ENCODE measurements around the gene EXD3.

Gene EXD3

GRCh38 chr9:137432687-137433348 lies 9.9 kb upstream of the EXD3 start:
- no peak for DNase-seq (ENCODE audit: low read depth)

GRCh38 chr9:137431416-137431931 lies 8.5 kb upstream of the EXD3 start:
- DNase-seq (ENCODE audit: low read depth): no peak

DNA sequence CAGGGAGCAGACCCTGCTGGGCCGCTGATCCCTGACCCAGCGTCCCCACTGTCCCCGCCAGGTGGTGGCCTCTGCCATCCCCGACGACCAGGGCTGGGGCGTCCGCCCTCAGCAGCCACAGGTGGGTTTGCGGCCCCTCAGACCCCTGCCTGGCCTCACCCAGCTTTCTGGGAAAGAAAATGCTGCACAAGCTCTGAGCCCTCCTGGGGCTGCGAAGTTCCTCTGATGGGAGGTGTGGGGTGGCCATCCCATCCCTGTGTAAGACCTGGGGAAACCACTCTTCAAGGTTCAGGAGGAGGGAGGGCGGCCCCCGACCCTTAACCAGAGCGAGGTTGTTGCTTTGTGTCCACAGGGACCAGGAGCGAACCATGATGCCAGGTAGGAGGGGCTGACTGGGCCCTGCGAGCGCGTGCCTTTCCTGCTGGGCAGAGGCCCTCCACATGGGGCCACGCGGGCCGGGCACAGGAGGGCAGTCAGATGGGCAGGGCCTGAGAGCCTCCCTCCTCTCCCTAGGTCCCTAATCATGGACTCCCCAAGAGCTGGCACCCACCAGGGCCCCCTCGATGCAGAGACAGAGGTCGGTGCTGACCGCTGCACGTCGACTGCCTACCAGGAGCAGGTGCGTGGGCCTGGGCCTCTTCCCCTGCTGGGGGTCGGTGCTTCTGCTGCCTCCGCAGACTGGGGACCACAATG lies 7.9 kb upstream of the EXD3 start:
- DNase-seq (ENCODE audit: low read depth): no peak

GRCh38 chr9:137429974-137430722 lies 7.2 kb upstream of the EXD3 start:
- no peak for DNase-seq (ENCODE audit: low read depth)

- DNase-seq (ENCODE audit: low read depth): no peak
Measured at GRCh38 chr9:137429546-137429890, 6.6 kb upstream of the EXD3 start.

DNA sequence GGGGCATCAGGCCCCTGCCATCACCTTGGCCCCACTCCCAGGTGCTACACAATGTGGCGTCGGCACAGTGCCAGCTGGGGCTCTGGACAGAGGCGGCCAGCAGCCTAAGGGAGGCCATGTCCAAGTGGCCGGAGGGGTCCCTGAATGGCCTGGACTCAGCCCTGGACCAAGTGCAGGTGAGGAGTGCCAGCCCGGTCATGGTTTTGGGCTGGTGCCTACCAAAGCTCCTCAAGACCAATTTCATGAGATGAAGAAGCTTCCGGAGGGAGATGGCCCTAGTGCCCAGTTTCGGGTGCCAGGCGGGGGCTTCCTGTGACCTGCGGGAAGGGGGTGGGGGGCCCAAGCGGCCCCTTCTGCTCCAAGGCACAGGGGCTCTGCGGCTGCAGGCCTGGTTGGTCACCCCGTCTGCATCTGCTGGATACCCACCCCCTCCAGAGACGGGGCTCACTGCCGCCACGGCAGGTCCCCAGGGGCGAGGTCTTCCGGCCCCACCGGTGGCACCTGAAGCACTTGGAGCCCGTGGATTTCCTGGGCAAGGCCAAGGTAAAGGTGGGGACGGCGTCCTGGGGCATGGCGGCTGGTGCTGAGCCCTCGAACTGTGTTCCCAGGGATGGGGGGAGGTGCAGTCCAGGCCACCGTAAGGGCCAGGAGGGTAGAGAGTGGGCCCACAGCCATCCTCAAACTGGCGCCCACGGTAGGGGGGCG lies 6.0 kb upstream of the EXD3 start:
- no peak for DNase-seq (ENCODE audit: low read depth)

DNA sequence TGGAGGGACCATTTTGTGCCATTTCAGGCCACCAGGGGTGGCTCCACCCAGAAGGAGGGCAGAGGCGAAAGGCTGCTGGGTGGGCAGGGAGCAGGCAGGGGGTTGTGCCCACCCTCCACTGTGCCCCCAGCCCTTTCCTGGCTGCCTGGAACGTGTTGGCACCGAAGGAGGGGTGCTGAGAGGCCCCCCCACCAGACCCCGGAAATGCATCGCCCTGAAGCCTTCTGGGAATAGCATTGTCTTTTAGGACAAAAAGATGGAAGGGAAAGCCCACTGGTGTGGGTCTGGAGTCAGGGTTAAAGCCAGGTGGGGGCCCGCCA lies 5.3 kb upstream of the EXD3 start:
- DNase-seq (ENCODE audit: low read depth): no peak

- DNase-seq (ENCODE audit: low read depth): no peak
Measured at GRCh38 chr9:137427454-137428310, 4.7 kb upstream of the EXD3 start.

GRCh38 chr9:137426018-137426681 lies 3.2 kb upstream of the EXD3 start:
- DNase-seq (ENCODE audit: low read depth): no peak

GRCh38 chr9:137423514-137424291 lies 741 bp upstream of the EXD3 start:
- DNase-seq (ENCODE audit: low read depth): no peak

DNA sequence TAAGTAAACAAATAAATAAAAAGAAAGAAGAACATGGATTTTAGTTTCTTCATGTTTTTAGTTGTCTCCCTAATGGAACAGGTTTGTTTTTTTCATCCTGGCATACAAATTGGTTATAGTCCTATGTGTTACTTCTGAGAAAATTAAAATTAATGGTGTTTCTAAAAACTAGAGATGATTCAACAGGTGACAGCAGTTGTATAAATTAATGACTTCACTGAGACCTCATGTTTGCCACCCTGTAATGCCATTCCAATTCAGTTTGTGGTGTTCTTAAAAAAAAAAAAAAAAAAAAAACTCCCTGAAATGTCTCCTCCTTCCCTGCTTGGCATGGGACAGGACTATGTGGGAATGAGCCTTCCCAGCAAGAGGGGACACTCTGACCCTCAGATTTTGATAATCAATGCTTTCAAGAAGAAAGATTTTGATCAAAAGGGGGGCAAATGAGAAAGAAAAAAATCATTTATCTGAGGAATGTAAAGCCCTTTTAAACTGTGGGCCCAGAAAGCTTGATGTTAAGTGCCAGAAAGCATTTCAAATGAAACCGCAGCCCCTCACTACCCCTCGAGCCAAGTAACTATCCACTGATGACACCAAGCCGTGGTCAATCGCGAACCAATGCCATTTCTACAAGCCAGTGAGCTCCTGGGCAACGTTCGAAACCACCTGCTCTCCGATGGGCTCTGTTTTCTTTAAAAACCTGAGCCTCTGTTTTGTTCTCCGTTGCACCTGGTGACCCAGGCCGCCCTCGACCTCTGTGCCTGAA lies 941 bp downstream of the EXD3 start:
- DNase-seq (ENCODE audit: low read depth): no peak

GRCh38 chr9:137417161-137418021 lies 5.6 kb downstream of the EXD3 start:
- no peak for DNase-seq (ENCODE audit: low read depth)

- no peak for DNase-seq (ENCODE audit: low read depth)
Measured at GRCh38 chr9:137416563-137417151, 6.3 kb downstream of the EXD3 start.

DNA sequence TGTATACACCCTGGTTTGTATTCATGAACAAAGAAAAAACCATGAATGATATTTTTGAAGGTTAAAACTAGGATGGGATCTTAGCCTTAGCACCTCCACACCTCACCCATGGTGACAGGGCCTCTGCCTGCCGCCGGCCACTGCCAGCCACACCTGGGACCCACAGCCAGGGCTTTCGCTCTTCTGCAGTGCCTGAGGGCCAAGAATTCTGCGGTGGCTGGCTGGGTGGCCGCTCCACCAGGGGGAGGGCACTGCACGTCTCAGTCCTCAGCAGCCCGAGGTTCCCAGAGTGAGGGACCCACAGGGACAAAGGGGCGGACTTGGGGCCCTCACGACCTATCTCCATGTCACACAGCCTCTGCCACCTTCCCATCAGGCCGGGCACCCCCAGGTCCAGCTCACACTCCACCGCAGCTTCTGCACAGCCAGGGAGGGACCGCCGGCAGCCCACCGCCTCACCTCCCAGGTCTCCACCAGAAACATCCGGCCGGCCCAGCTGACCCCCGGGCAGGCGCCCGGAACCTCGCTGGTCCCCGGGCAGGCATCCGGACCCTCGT lies 6.9 kb downstream of the EXD3 start:
- DNase-seq (ENCODE audit: low read depth): no peak

DNA sequence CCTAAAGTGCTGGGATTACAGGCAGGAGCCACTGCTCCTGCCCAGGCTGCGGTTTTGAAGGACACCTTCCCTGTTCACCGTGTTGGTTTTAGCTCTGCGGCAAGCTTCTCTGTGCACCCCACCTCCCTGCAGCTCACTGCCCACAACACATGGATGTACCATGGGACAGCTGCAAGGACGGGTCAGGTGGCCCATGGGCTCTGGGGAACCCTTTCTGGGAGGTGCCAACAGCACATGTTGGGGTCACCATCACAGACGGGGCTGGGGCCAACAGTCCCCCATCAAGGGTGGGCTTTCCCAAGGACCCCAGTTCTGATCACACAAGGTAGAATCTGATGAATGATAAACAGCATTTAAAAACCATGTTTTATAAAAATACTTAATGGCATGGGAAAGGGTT lies 7.5 kb downstream of the EXD3 start:
- DNase-seq (ENCODE audit: low read depth): no peak

GRCh38 chr9:137412431-137412830 lies 10.5 kb downstream of the EXD3 start:
- no peak for DNase-seq (ENCODE audit: low read depth)

- no peak for DNase-seq (ENCODE audit: low read depth)
Measured at GRCh38 chr9:137411645-137412380, 11.1 kb downstream of the EXD3 start.

Data from stimulated activated CD8-positive, alpha-beta memory T cell treated with anti-CD3 and anti-CD28 coated beads, Interleukin-15, amount 100 ng/mL, for 24 hours (primary cell).